MM.1S (cell line): ENCODE results near the gene SNN.
A peak's percentile ranks its signal among the peaks of the same experiment; 100 is the strongest.

Source experiments
- DNase-seq: peaks from one replicate; pipeline ENCODE4 v3.0.0-alpha.2; 2015
- H2AFZ ChIP-seq: fragments of 300-600 bp; sonication (generic); 2 replicates; pipeline ENCODE4 v1.6.0; 2016; ENCODE audit warnings: antibody characterized with exemption, low read length
- H3F3A ChIP-seq: fragments of 300-600 bp; sonication (generic); 2 replicates; pipeline ENCODE4 v1.6.1; 2016; ENCODE audit warnings: mild to moderate bottlenecking, antibody characterized with exemption, low read length, moderate library complexity, mixed read lengths; ENCODE audit not compliant: insufficient read depth
- H3K27ac ChIP-seq: fragments of 300-600 bp; sonication (generic); 2 replicates; pipeline ENCODE4 v1.5.1; 2016; ENCODE audit warnings: mild to moderate bottlenecking, low read length
- H3K27me3 ChIP-seq: fragments of 300-600 bp; sonication (generic); replicated peaks from 2 replicates; pipeline ENCODE4 v1.6.0; 2016; ENCODE audit warnings: low read length; ENCODE audit not compliant: insufficient read depth
- H3K36me3 ChIP-seq: fragments of 300-600 bp; sonication (generic); replicated peaks from 2 replicates; pipeline ENCODE4 v1.6.1; 2016; ENCODE audit warnings: mild to moderate bottlenecking, low read length, mixed read lengths; ENCODE audit not compliant: insufficient read depth
- H3K4me1 ChIP-seq: fragments of 300-600 bp; sonication (generic); 2 replicates; pipeline ENCODE4 v1.6.1; 2016; ENCODE audit warnings: low read length, mixed read lengths
- H3K4me2 ChIP-seq: fragments of 300-600 bp; sonication (generic); 2 replicates; pipeline ENCODE4 v1.6.0; 2016; ENCODE audit warnings: low read depth, low read length
- H3K4me3 ChIP-seq: fragments of 300-600 bp; sonication (generic); 2 replicates; pipeline ENCODE4 v1.5.1; 2016; ENCODE audit warnings: low read length, mixed read lengths
- H3K79me2 ChIP-seq: fragments of 300-600 bp; sonication (generic); 2 replicates; pipeline ENCODE4 v1.6.1; 2016; ENCODE audit warnings: mixed run types, low read length, mixed read lengths
- H3K9ac ChIP-seq: fragments of 300-600 bp; sonication (generic); 2 replicates; pipeline ENCODE4 v1.6.1; 2016; ENCODE audit warnings: low read length, mixed read lengths
- H3K9me2 ChIP-seq: fragments of 300-600 bp; sonication (generic); replicated peaks from 2 replicates; pipeline ENCODE4 v1.6.1; 2016; ENCODE audit warnings: mild to moderate bottlenecking, low read length, mixed read lengths; ENCODE audit not compliant: insufficient read depth
- H3K9me3 ChIP-seq: fragments of 300-600 bp; sonication (generic); replicated peaks from 2 replicates; pipeline ENCODE4 v1.6.1; 2016; ENCODE audit warnings: mild to moderate bottlenecking, low read length, mixed read lengths; ENCODE audit not compliant: insufficient read depth
- H4K20me1 ChIP-seq: fragments of 300-600 bp; sonication (generic); 2 replicates; pipeline ENCODE4 v1.6.1; 2016; ENCODE audit warnings: mild to moderate bottlenecking, low read length, moderate library complexity, mixed read lengths; ENCODE audit not compliant: insufficient read depth
- CTCF ChIP-seq: fragments of 300-600 bp; sonication (generic); IDR thresholded peaks from 2 replicates; pipeline ENCODE4 v1.5.1; 2016; ENCODE audit warnings: antibody characterized with exemption, low read length, mixed read lengths
- EZH2 ChIP-seq: fragments of 300-600 bp; sonication (generic); optimal IDR thresholded peaks from 2 replicates; pipeline ENCODE3; 2017; ENCODE audit warnings: low read depth, mild to moderate bottlenecking, antibody characterized with exemption, low read length, mixed read lengths
- EZH2phosphoT487 ChIP-seq: fragments of 300-600 bp; sonication (generic); IDR thresholded peaks from 2 replicates; pipeline ENCODE4 v1.6.1; 2018; ENCODE audit warnings: antibody characterized with exemption, low read length

SNN gene

DNA sequence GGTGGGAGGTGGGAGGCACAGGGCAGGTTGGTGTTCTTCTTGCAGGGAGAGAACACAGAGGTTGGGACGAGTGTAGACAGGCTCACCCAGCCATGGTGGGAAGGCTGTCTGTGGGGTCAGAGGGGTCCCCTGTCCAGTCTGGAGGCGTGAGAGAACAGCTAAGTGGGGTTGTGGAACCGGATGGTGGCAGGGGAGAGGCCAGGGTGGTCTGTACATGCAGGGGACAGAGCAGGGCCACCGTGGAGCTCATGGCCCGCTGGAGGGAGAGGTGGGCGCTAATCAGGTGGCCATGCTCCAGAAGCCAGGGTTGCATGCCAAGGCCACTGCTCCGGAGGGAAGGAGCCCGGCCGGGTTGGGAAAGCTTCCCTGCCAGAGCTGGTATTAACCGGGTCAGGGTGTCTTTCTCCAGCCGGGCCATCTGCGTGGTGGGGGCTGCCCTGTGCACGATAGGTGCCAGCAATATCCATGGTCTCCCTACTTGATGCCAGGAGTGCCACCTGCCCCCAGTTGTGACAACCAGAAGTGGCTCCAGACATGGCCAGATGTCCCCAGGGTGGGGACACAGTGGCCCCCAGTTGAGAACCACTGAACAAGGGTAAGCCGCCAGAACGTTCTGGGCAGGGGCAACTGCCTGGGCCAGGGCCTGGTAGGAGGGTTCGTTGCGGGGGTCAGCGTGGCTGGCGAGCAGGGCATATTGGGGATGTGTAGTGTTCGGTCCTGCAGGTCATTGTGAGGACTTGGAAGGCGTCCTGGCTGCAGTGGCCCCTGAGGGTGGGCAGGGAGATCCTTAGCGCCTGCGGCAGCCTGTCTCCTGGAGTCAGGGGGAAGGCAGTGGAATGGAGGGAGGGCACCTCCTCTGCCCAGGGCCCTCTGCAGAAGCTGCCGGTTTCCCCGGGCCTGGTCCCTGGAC is 5.1 kb downstream of the SNN start:
- DNase-seq: peak; percentile 3
- Histone ChIP-seq H3K9me2 (no peaks in the 10 kb centered on the region), H3K4me1 (peaks cover 72% of the 10 kb centered on the region), H3K79me2 (peaks cover 88% of the 10 kb centered on the region), H3K9me3 (no peaks in the 10 kb centered on the region), H3K4me2 (peak overlapping the region; percentile 71), H4K20me1 (peaks cover 18% of the 10 kb centered on the region), H2AFZ (no peak overlapping the region), H3F3A (peaks cover 51% of the 10 kb centered on the region), H3K36me3 (no peaks in the 10 kb centered on the region), H3K27ac (peak overlapping the region; percentile 54; the same call in 1 of the 2 replicates), H3K4me3 (peak overlapping the region; percentile 10; the same call in 1 of the 2 replicates), H3K27me3 (no peaks in the 10 kb centered on the region), H3K9ac (peak overlapping the region; percentile 14; the same call in 1 of the 2 replicates)
- no peak for TF ChIP-seq EZH2phosphoT487

- peak; percentile 6 for DNase-seq
- no peak overlapping the region for H3K4me2 ChIP-seq
- H4K20me1 ChIP-seq: peaks cover 26% of the 10 kb centered on the region
These were observed 6.0 kb downstream of the SNN start for GRCh38 chr16:11674001-11674817.

DNA sequence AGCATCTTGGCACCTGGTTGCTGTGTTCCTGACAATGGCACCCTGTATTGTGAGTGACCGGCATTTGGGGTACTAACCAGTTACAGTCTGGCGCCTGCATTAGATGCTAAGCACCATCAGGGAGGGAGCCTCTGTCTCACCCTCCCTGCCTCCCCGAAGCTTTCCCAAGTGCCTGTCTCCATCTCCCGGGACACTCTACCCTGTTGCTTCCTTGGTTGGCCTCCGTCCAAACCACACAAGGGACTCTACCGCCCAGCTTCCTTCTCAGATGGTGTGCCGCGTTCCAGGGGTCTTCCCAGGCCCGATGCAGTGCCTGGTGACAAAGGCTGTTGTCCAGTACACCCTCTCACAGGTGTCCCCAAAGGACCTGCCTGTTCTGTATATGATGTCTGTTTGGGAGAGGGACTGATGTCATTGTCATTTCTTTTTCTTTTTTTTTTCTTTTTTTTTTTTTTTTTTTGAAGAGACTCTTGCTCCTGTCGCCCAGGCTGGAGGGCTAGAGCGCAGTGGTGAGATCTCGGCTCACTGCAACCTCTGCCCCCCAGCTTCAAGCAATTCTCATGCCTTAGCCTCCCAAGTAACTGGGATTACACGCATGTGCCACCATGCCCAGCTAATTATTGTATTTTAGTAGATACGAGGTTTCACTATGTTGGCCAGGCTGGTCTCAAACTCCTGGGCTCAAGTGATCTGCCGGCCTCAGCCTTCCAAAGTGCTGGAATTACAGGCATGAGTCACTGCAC is 6.7 kb downstream of the SNN start:
- peaks cover 34% of the 10 kb centered on the region for H4K20me1 ChIP-seq
- peaks cover 67% of the 10 kb centered on the region for H3F3A ChIP-seq
- H3K9ac ChIP-seq: no peak overlapping the region
- H3K4me2 ChIP-seq: no peak overlapping the region
- H2AFZ ChIP-seq: no peak overlapping the region
- peak overlapping the region; percentile 92; the same call in 1 of the 2 replicates for H3K27ac ChIP-seq
- peaks cover 80% of the 10 kb centered on the region for H3K4me1 ChIP-seq
- H3K79me2 ChIP-seq: peaks cover 90% of the 10 kb centered on the region
- no peak overlapping the region for H3K4me3 ChIP-seq
- peaks cover 11% of the 10 kb centered on the region for H3K36me3 ChIP-seq
- no peaks in the 10 kb centered on the region for H3K9me3 ChIP-seq
- TF ChIP-seq CTCF: no peak
- no peak for TF ChIP-seq EZH2
- no peak for TF ChIP-seq EZH2phosphoT487
- no peaks in the 10 kb centered on the region for H3K9me2 ChIP-seq
- no peaks in the 10 kb centered on the region for H3K27me3 ChIP-seq
- peak; percentile 6 for DNase-seq

More at GRCh38 chr16:11674001-11674817, 6.0 kb downstream of the SNN start:
- Histone ChIP-seq H3K9me3 (no peaks in the 10 kb centered on the region), H2AFZ (no peak overlapping the region), H3F3A (peaks cover 60% of the 10 kb centered on the region), H3K27me3 (no peaks in the 10 kb centered on the region), H3K9me2 (no peaks in the 10 kb centered on the region), H3K36me3 (peaks cover 4% of the 10 kb centered on the region; the same call in 1 of the 2 replicates), H3K27ac (peak overlapping the region; percentile 54; the same call in 1 of the 2 replicates), H3K4me1 (peaks cover 80% of the 10 kb centered on the region), H3K4me3 (no peak overlapping the region), H3K79me2 (peaks cover 90% of the 10 kb centered on the region), H3K9ac (no peak overlapping the region)
- TF ChIP-seq EZH2phosphoT487 (no peak), EZH2 (no peak), CTCF (no peak)
